BLaER1 treated with 17β-estradiol and CSF1 and Interleukin-3, amounts not matched to agents 10 nM and 100 nM (cell line): ENCODE measurements around the gene SIL1.
"Not testable (repeated sequence)": the region's sequence is repeated elsewhere in the genome, so short reads cannot be mapped to it uniquely, and the experiment has no call there.

Source experiments
- H3K27ac ChIP-seq, 11 experiments: shearing (Covaris generic); formaldehyde crosslinking; 2 replicates each; pipeline ENCODE4 v1.8.1; 2022
- H3K27me3 ChIP-seq, 11 experiments: shearing (Covaris generic); formaldehyde crosslinking; 2 replicates each; pipeline ENCODE4 v1.8.1; 2022
- H3K36me3 ChIP-seq, 11 experiments: shearing (Covaris generic); formaldehyde crosslinking; 2 replicates each; pipeline ENCODE4 v1.8.1; 2022
- H3K4me1 ChIP-seq, 10 experiments: shearing (Covaris generic); formaldehyde crosslinking; 2 replicates each; pipeline ENCODE4 v1.8.1; 2022
- H3K4me2 ChIP-seq, 11 experiments: shearing (Covaris generic); formaldehyde crosslinking; 2 replicates each; pipeline ENCODE4 v1.8.1; 2022
- H3K4me3 ChIP-seq, 10 experiments: shearing (Covaris generic); formaldehyde crosslinking; 2 replicates each; pipeline ENCODE4 v1.8.1; 2022
- H3K9ac ChIP-seq, 11 experiments: shearing (Covaris generic); formaldehyde crosslinking; 2 replicates each; pipeline ENCODE4 v1.8.1; 2022
- H3K9me3 ChIP-seq, 11 experiments: shearing (Covaris generic); formaldehyde crosslinking; replicated peaks in 1 of 11; 2 replicates each; pipeline ENCODE4 v1.8.1; 2022
- H4K20me1 ChIP-seq, 11 experiments: shearing (Covaris generic); formaldehyde crosslinking; 2 replicates each; pipeline ENCODE4 v1.8.1; 2022
- Cebpa-rat ChIP-seq, 11 experiments: shearing (Covaris generic); IDR thresholded peaks; 2 replicates each; pipeline ENCODE4 v1.8.1; 2022

The SIL1 gene

DNA sequence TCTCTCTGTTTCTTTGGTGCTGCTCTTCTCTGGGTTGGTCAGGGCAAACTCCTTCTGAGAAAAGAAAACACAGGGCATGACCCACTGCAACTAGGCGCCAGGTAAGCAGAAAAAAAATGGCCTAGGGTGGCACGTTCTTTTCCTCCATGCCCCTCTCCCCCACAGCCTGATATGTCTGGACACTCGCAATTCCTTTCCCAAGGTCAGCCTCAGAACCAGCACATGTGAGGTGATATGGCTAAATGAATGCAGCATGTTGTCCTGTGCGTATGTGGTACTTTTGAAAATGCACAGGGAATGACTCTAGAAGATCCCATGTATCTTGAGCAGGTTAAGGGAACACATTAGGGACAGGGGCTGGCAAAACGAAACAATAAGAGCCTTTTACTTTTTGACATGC is 77.0 kb downstream of the SIL1 start:
- peaks cover 0 to 99% (median 43%) of the 10 kb centered on the region in 11 experiments; a peak in 19 of 22 replicates for H3K36me3 ChIP-seq
- H3K9ac ChIP-seq = no peak overlapping the region
- peaks cover 0 to 6% (median 0%) of the 10 kb centered on the region in 11 experiments; a peak in 1 of 22 replicates for H4K20me1 ChIP-seq
- no peak overlapping the region for H3K27ac ChIP-seq
- no peak overlapping the region for H3K4me2 ChIP-seq
- H3K9me3 ChIP-seq = no peaks in the 10 kb centered on the region
- H3K4me1 ChIP-seq = peaks cover 0 to 13% (median 5%) of the 10 kb centered on the region in 10 experiments; a peak in 7 of 20 replicates
- TF ChIP-seq Cebpa-rat (IDR thresholded peaks at IDR 0.05) = no peak
- H3K4me3 ChIP-seq = no peak overlapping the region
- no peaks in the 10 kb centered on the region for H3K27me3 ChIP-seq

DNA sequence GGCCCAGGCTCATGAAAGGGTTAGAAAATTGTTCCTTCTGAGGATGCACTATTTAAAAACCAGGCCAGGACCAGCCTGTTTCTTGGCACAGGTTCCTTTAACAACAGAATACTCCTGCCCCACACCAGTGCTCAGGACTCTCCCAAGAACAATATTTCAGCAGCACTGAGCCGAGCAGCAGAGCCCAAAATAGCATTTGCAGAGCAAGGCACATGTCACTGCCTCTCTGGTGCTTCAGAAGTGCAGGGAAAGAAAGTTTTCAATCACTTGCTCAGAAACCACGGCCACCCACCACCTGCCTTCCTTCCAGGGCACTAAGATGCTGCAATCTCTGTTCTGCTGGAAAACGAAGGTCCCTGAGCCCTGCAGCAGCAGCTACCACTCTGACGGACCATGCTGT is 77.6 kb downstream of the SIL1 start:
- Histone ChIP-seq H3K27ac (no peak overlapping the region), H3K27me3 (no peaks in the 10 kb centered on the region), H3K9me3 (no peaks in the 10 kb centered on the region), H3K4me3 (no peak overlapping the region), H3K36me3 (peaks cover 0 to 99% (median 42%) of the 10 kb centered on the region in 11 experiments; a peak in 19 of 22 replicates), H3K4me2 (no peak overlapping the region), H4K20me1 (peaks cover 0 to 6% (median 0%) of the 10 kb centered on the region in 11 experiments; a peak in 1 of 22 replicates), H3K4me1 (peaks cover 0 to 13% (median 5%) of the 10 kb centered on the region in 10 experiments; a peak in 7 of 20 replicates), H3K9ac (no peak overlapping the region)
- TF ChIP-seq Cebpa-rat (IDR thresholded peaks at IDR 0.05) = no peak

DNA sequence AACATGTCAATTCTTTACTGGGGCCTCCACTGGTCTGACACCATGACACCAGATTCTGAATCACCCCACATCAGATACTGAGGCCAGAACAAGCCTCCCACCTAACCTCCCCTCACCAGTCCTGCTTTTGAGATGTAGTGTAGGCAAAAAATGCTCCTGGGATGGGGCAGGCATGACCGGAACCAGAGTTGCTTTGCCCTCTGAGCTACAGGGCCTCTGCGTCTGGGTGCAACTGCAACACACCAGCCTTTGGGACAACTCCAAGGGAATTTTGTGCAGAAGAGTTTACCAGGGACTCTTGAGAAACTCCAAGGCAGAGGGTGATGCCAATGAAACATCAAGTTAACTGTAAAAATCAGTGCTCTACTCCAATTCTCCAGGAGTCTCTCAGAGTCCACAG is 79.4 kb downstream of the SIL1 start:
- H4K20me1 ChIP-seq = peaks cover 0 to 6% (median 0%) of the 10 kb centered on the region in 11 experiments; a peak in 1 of 22 replicates
- H3K9ac ChIP-seq = no peak overlapping the region
- no peak overlapping the region for H3K27ac ChIP-seq
- H3K27me3 ChIP-seq = no peaks in the 10 kb centered on the region
- H3K4me2 ChIP-seq = no peak overlapping the region
- H3K4me1 ChIP-seq = peaks cover 0 to 13% (median 5%) of the 10 kb centered on the region in 10 experiments; a peak in 7 of 20 replicates
- peaks cover 0 to 99% (median 42%) of the 10 kb centered on the region in 11 experiments; a peak in 19 of 22 replicates for H3K36me3 ChIP-seq
- no peak for TF ChIP-seq Cebpa-rat (IDR thresholded peaks at IDR 0.05)
- H3K9me3 ChIP-seq = peaks cover 0 to 6% (median under 1%) of the 10 kb centered on the region in 11 experiments; a peak in 9 of 22 replicates
- H3K4me3 ChIP-seq = no peak overlapping the region

DNA sequence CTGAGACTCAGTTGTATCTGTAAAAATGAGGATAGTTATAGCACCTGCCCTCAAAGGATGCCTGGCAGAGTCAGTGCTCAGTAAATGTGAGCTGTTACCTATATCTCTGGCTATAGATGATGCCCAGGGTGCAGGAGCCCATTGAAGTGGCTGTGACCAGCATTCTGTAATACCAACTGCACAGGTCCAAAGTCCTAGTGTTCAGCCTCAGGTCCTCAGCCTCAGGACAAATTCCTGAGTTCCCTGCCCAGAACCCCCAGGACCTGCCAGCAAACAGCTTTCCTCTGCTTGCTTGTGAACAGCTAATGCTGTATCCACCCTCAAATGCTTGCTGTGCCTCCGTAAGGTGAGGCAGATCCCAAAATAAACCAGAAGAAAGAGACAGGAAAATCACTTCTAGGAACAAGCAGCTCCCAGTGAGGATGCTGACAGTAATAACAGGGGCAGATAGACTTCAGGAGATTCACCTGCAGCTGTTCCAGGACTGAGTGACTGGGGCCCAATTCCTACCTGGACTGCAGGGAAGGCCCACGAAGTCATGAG is 80.8 kb downstream of the SIL1 start:
- Histone ChIP-seq H3K27me3 (no peaks in the 10 kb centered on the region), H3K9ac (no peak overlapping the region), H3K27ac (no peak overlapping the region), H4K20me1 (peaks cover 0 to 6% (median 0%) of the 10 kb centered on the region in 11 experiments; a peak in 1 of 22 replicates), H3K36me3 (peaks cover 0 to 96% (median 41%) of the 10 kb centered on the region in 11 experiments; a peak in 19 of 22 replicates), H3K4me3 (no peak overlapping the region), H3K9me3 (peaks cover 2 to 16% (median 10%) of the 10 kb centered on the region in 11 experiments; a peak in 18 of 22 replicates), H3K4me1 (peaks cover 0 to 13% (median 5%) of the 10 kb centered on the region in 10 experiments; a peak in 7 of 20 replicates), H3K4me2 (peak overlapping the region in 2 of 11 experiments; percentile 7 to 16; a peak in 2 of 22 replicates)
- no peak for TF ChIP-seq Cebpa-rat (IDR thresholded peaks at IDR 0.05)

DNA sequence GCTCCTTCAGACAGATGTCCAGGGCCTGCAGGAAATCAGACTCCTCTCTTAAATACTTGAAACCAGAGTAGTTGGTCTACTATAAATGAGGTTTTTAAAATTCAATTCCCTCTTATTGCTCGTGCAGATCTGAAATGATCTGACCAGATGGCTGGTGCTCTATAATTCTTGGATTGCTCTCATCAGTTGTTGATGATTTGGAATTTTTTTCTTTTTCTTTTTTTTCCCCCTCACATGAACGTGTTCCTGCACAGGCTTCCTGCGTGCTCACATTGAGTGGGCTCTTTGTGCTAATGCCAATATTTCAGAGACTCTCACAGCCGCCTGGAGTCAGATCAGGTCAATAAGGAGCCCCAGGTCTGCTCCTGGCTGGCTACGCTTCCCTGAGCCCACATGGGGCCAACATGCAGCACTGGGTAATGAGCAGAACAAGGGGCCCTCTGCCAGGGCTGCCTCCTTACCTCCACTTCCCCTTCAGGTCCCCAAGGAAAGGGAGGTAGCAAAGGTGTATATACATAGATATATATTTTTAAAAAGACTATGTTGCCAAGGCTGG is 82.0 kb downstream of the SIL1 start:
- peaks cover 0 to 89% (median 40%) of the 10 kb centered on the region in 11 experiments; a peak in 19 of 22 replicates for H3K36me3 ChIP-seq
- no peak overlapping the region for H3K4me3 ChIP-seq
- H3K27ac ChIP-seq = no peak overlapping the region
- no peak overlapping the region for H3K4me2 ChIP-seq
- no peaks in the 10 kb centered on the region for H3K27me3 ChIP-seq
- no peaks in the 10 kb centered on the region for H4K20me1 ChIP-seq
- peaks cover 0 to 13% (median 5%) of the 10 kb centered on the region in 10 experiments; a peak in 7 of 20 replicates for H3K4me1 ChIP-seq
- no peak for TF ChIP-seq Cebpa-rat (IDR thresholded peaks at IDR 0.05)
- peaks cover 3 to 23% (median 12%) of the 10 kb centered on the region in 11 experiments; a peak in 18 of 22 replicates for H3K9me3 ChIP-seq
- no peak overlapping the region for H3K9ac ChIP-seq

DNA sequence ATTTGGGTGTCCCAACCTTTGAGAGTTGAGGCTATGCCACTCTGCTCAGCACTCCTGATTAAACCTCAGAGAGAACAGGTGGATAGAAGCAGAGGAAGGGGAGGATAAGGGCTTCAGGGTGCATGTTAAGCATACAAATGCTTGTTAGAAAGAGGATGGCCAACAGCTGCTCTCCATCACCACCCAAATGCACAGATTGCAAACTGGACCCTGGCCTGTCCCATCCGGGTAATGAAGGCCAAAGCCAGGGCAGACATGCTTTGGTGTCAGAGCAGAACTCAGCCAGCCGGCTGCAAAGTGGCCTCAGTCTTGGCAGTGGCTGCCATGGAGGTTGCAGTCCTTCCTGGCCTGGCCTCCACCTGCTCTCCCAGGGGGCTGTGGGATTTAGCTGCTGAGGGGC is 84.3 kb downstream of the SIL1 start:
- peaks cover 0 to 7% (median 0%) of the 10 kb centered on the region in 11 experiments; a peak in 1 of 22 replicates for H4K20me1 ChIP-seq
- no peak overlapping the region for H3K4me3 ChIP-seq
- H3K27me3 ChIP-seq = no peaks in the 10 kb centered on the region
- peaks cover 3 to 23% (median 12%) of the 10 kb centered on the region in 11 experiments; a peak in 18 of 22 replicates for H3K9me3 ChIP-seq
- no peak overlapping the region for H3K4me2 ChIP-seq
- TF ChIP-seq Cebpa-rat (IDR thresholded peaks at IDR 0.05) = no peak
- H3K36me3 ChIP-seq = peaks cover 0 to 88% (median 17%) of the 10 kb centered on the region in 11 experiments; a peak in 15 of 22 replicates
- H3K27ac ChIP-seq = no peak overlapping the region
- no peak overlapping the region for H3K9ac ChIP-seq
- H3K4me1 ChIP-seq = peaks cover 0 to 13% (median 5%) of the 10 kb centered on the region in 10 experiments; a peak in 7 of 20 replicates

- peaks cover 3 to 23% (median 12%) of the 10 kb centered on the region in 11 experiments; a peak in 18 of 22 replicates for H3K9me3 ChIP-seq
- H3K9ac ChIP-seq, H3K4me2 ChIP-seq, H3K27ac ChIP-seq, H3K4me1 ChIP-seq, H3K27me3 ChIP-seq, H3K4me3 ChIP-seq: not testable (repeated sequence)
- peaks cover 0 to 88% (median 8%) of the 10 kb centered on the region in 11 experiments; a peak in 11 of 22 replicates for H3K36me3 ChIP-seq
- peaks cover 0 to 20% (median 0%) of the 10 kb centered on the region in 11 experiments; a peak in 2 of 22 replicates for H4K20me1 ChIP-seq
Measured at GRCh38 chr5:139112362-139112761, 85.8 kb downstream of the SIL1 start.

DNA sequence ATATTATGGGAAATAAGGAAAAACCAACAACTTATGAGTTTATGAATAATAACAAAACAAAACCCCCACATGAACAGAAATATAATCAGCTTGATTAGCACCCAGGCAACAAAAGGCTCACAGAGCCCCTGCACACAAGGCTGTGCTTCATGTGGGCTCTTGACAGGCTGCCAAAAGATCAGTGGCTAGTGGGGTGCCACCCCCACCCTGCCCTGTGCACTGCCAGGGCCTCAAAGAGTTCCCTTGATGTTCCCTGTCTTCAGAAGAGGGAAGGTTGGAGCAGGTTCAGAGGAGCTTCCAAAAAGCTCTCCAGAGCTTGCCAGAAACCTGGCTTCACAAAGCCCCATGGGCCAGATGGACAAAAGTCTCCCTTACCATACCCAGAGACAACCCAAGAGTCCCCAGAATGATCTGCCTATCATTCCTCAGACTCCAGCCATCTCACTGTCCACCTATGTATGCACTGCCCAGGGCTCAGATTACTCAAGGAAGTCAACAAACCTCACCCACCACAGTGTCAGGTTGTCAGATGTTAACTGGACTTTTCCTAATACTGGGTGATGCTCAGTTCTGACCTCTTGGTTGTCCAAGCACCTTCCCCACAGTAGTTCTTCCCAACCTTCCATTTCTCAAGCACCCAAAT is 87.5 kb downstream of the SIL1 start:
- H3K4me1 ChIP-seq = peaks cover 0 to 7% (median 2%) of the 10 kb centered on the region in 10 experiments; a peak in 6 of 20 replicates
- H3K9ac ChIP-seq = no peak overlapping the region
- no peak overlapping the region for H3K4me2 ChIP-seq
- H3K27me3 ChIP-seq = peaks cover 0 to 7% (median under 1%) of the 10 kb centered on the region in 11 experiments; a peak in 8 of 22 replicates
- peaks cover 0 to 26% (median 3%) of the 10 kb centered on the region in 11 experiments; a peak in 5 of 22 replicates for H4K20me1 ChIP-seq
- no peak for TF ChIP-seq Cebpa-rat (IDR thresholded peaks at IDR 0.05)
- H3K27ac ChIP-seq = no peak overlapping the region
- H3K9me3 ChIP-seq = peaks cover 3 to 23% (median 12%) of the 10 kb centered on the region in 11 experiments; a peak in 18 of 22 replicates
- peaks cover 0 to 79% (median 5%) of the 10 kb centered on the region in 11 experiments; a peak in 7 of 22 replicates for H3K36me3 ChIP-seq
- H3K4me3 ChIP-seq = no peak overlapping the region
